Activated naive CD4-positive, alpha-beta T cell treated with anti-CD3 and anti-CD28 coated beads, Interleukin-2, amount 50 U/mL, for 72 hours (primary cell): ENCODE measurements around the gene MPST. TPM values are rescaled to one million over a fixed set of nuclear protein-coding genes. Genes with fewer than 3 reads are reported as not detected.

Experiments used
- ATAC-seq, 2 donors: fragments of 150-1000 bp; cut with Tn5 transposase; 2 replicates each; pipeline ENCODE4 v1.10.0; 2021; ENCODE audit warnings: mild to moderate bottlenecking in 2 of 2, moderate library complexity in 2 of 2
- DNase-seq, 2 donors: peaks; one replicate each; pipeline ENCODE4 v3.0.0; 2021 to 2022; ENCODE audit warnings: low spot score in 2 of 2
- H3K27ac Mint-ChIP-seq, 2 donors: one replicate each; pipeline ENCODE4 v1.8.0; 2022; ENCODE audit warnings: mild to moderate bottlenecking in 2 of 2, mixed read lengths in 2 of 2
- H3K36me3 Mint-ChIP-seq, 2 donors: one replicate each; pipeline ENCODE4 v1.8.0; 2022; ENCODE audit warnings: mixed read lengths in 2 of 2
- H3K9me3 Mint-ChIP-seq, 2 donors: one replicate each; pipeline ENCODE4 v1.8.0; 2022; ENCODE audit warnings: mixed read lengths in 2 of 2
- total RNA-seq, 2 donors: library from RNA; stranded (reverse); gene quantifications; one replicate each; pipeline ENCODE4 v1.2.3, GENCODE V29; 2022

MPST gene
- total RNA-seq, 2 donors from 2014 or later, result 20.9 to 23.2 TPM

DNA sequence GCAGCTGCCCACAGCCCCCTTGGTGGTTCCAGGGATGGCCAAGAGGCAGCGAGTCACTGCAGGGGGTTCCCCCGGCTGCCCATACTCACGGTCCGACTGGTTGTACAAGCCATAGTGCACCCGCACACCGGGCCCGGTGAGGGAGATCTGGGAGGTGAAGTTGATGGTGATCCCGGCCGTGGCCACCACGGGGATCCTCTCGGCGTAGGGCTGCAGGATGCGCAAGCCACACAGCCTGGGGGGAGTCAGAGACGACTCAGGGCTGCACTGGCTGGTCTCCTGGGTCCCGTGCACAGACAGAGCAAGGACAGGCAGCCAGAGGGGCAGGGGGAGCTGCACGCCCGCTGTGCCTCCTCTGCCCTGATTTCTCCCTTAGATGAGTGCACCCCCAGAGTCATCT is 55.5 kb downstream of the MPST start:
- Mint-ChIP-seq H3K27ac (no peak overlapping the region), H3K9me3 (no peaks in the 10 kb centered on the region), H3K36me3 (no peaks in the 10 kb centered on the region)
- no peak for ATAC-seq
- DNase-seq, result no peak

DNA sequence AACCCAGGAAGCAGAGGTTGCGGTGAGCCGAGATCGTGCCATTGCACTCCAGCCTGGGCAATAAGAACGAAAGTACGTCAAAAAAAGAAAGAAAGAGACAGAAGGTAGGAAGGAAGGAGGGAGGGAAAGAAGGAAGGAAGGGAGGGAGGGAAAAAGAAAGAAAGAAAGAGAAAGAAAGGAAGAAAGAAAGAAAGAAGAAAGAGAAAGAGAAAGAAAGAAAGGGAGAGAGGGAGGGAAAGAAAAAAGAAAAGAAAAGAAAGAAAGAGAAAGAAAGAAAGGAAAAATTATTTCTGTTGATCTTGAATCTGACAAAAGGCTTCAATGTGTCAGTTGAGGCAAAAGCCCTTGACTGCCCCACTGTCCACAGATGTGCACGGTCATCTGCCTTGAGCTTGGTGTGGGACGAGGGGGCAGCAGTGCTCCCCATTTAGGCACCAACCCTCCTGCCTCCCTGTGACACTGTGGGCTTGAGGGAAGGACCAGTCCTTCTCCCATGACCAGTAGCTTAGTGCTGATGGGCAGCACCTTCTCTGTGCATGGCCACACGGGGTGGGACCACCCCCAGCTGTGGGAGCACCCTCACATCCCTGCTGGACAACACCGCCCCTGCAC is 56.4 kb downstream of the MPST start:
- ATAC-seq (no peak), DNase-seq (no peak)
- Mint-ChIP-seq H3K36me3 (no peaks in the 10 kb centered on the region), H3K27ac (no peak overlapping the region), H3K9me3 (no peaks in the 10 kb centered on the region)

DNA sequence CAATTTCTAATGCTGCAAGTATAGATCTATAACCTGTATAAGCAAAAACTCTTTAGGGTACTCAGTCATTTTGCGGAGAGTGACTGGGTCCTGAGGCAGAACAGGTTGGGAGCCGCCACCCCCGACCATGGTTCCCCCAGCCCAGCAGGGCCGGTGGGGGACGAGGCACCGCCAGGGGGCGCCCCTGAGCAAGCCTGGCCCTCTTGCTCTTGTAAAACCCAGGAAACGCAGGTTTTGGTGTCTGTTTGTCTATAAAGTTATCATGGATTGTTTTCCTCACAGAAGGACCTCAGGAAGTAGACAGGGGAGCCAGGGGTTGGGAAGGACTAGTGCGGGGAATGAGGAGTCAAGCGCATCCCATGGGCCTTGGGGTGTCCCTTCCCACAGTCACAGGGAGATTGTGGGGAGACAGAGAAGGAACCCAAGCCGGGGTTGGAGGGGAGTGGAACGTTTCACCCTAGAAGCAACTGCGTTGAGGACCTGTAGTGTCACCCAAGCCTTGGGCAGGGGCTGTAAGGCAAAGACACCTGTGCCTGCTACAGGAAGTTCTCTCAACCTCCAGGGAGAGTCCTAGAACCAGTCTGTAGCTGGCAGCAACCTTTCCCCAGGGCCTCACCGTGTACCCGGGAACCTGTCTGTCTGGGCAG is 58.4 kb downstream of the MPST start:
- peak overlapping the region; percentile 86 to 96 for H3K27ac Mint-ChIP-seq
- no peaks in the 10 kb centered on the region for H3K9me3 Mint-ChIP-seq
- ATAC-seq, result peak; percentile 25 to 65
- peak; percentile 81 to 97 for DNase-seq
- H3K36me3 Mint-ChIP-seq, result no peaks in the 10 kb centered on the region

DNA sequence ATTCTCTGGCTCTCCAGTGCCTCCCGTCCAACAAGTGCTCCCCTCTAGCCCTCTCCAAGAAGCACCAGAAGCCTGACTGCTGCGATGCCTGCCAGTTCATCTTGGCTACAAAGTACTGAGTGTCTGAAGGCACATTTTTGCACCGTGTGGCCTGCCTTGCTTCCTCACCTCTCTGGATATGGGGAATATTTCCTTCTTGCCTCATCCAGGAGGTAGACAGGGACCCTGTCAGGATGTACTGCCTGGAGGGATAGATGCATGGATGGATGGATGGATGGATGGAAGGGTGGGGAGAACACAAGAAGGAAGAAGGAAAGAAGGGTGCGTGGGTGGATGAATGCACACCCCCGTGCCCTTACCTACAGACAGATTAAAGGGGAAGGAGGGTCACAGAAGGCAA is 59.6 kb downstream of the MPST start:
- ATAC-seq (peak in 1 of 2 donors; percentile 18), DNase-seq (no peak)
- H3K9me3 Mint-ChIP-seq, result no peaks in the 10 kb centered on the region
- peak overlapping the region; percentile 96 to 98 for H3K27ac Mint-ChIP-seq
- no peaks in the 10 kb centered on the region for H3K36me3 Mint-ChIP-seq

Other genes starting within 250 kb of the MPST start
- gene IFT27, start 243.6 kb upstream of the MPST start, total RNA-seq, result 10 to 100 TPM; 20.8 to 23.3 TPM
- gene PVALB, start 202.7 kb upstream of the MPST start, total RNA-seq, result not detected
- gene NCF4, start 158.7 kb upstream of the MPST start, total RNA-seq, result 1 to 10 TPM; 2.9 to 7.0 TPM
- gene CSF2RB, start 106.1 kb upstream of the MPST start, total RNA-seq, result 1 to 10 TPM in 1 of 2 donors, under 1 TPM in 1; 0.87 to 1.4 TPM
- gene TST, start 295 bp upstream of the MPST start, total RNA-seq, result 1 to 10 TPM; 5.1 to 5.3 TPM
- 10 to 100 TPM; 20.0 to 35.7 TPM for gene KCTD17, start 32.0 kb downstream of the MPST start, total RNA-seq
- 10 to 100 TPM in 1 of 2 donors, 1 to 10 TPM in 1; 8.7 to 27.8 TPM for gene TMPRSS6, start 90.0 kb downstream of the MPST start, total RNA-seq
- gene IL2RB, start 130.2 kb downstream of the MPST start, total RNA-seq, result 100 to 1,000 TPM; 170 to 253 TPM
- 10 to 100 TPM; 13.8 to 14.5 TPM for gene C1QTNF6, start 168.5 kb downstream of the MPST start, total RNA-seq
- 10 to 100 TPM in 1 of 2 donors, 1 to 10 TPM in 1; 5.2 to 28.1 TPM for gene SSTR3, start 192.7 kb downstream of the MPST start, total RNA-seq
- gene RAC2, start 224.5 kb downstream of the MPST start, total RNA-seq, result 100 to 1,000 TPM; 655 to 769 TPM